NCI-H82 treated with DMSO at 0.1 percent for 48 hours (cell line): ENCODE measurements around the gene DRD3.

Source experiments
- DNase-seq: peaks from one replicate; lab custom pipeline; 2025; ENCODE audit not compliant: unreplicated experiment; lab: John Stamatoyannopoulos, UW

Gene DRD3

DNA sequence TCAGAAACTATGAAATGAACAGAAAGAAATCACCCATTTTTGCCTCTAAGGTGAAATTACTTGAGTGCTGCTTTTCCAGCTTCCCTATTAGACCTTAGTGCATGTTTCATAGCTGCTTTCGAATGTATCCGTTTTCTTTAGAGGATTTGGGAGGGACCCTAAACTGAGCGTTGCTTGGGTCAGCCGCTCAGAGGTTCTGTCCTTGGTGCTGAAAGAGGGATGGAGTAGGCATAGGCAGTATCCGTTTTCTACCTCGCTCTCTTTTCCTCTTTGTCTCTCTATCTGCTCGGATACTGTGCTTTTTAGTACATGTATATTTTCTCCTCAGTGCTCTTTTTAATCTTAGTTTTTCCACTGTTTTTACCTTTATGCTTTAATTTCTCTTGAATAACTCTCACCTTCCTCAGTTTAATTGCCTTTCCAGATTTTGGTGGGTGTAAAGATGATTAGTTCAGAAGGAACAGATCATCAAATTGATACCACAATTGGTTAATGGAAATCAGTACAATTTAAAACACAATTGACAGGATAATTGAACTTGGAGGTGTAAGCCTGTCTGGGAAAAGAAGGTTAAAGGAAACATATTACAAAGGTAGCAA lies at the start of gene DRD3:
DRD3 (minus strand) TSS at position 283 of the 599 bp plus-strand sequence. CDS start 7,060 bp downstream, outside the sequence.
- DNase-seq: no peak

DNA sequence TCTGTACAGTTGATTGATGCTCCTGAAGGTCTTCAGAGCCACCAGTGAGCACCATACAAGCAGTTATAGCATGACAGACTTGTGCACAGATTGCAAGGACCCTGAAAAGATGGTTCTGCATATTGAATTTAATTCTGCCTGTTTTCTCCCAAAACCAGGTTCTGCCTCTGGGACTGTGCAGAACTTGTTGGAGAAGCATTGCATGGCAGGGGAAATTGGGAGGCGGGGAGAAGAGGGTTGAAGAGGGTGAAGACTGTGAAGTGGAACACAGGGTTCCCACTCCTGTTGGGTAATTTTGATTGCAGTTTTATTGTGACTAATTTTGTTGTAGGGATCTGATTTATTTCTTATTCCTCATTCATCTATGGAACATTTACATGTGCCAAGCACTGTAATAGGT lies 48.2 kb upstream of the DRD3 start:
- DNase-seq: no peak

DNA sequence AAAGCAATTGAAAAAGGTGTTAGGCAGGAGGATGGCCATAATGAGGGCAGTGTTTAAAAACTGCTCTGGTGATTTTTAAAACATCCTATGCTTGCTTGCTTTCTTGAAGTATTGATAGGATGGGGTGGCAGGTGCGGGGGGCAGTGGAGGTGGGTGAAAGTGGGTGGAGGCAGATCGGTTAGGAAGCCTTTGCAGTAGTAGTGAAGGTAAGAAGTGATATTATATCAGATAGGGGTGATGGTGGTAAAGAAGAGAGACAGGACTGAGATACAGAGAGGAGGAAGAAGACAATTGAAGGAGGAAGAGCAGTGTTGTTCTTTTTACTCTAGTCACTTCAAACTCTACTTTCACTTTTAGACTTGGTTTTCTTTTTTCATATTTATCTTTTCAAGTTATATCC lies 47.5 kb upstream of the DRD3 start:
- DNase-seq: no peak

DNA sequence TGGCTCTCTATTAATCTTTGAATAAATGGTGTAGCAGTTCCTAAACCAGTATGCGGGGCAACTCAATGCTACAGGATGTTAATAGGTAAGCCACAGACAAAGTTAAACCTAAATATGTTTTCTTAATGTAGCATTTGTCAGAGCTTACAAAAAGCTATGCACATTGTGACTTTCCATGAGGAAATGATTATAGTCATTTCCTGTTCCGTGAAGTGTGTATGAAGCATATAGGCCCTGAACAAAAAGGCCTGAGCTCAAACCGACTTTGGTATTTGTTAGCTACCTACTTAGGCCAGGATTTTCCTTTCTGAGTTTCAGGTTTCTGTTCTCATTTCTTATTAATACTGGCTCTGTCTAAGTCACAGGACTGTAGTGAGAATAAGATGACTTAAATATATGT lies 44.3 kb upstream of the DRD3 start:
- no peak for DNase-seq

DNA sequence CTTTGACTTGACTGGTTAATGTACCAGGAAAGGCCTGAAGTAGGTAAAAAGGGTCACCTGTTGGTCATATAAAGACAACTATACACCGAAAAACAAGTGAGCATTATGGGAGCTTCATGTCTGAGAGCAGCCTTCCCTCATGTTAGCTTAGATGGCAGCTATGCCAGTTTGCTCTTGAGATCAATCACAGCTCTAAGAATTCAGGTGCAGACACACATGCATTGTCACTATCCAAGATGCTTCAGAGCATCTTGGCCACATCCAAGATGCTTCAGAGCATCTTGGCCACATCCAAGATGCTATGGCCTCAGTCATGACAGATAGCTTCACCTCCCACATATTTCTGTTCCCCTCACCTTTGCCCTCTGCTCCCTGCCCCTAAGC lies 43.0 kb upstream of the DRD3 start:
- no peak for DNase-seq

DNA sequence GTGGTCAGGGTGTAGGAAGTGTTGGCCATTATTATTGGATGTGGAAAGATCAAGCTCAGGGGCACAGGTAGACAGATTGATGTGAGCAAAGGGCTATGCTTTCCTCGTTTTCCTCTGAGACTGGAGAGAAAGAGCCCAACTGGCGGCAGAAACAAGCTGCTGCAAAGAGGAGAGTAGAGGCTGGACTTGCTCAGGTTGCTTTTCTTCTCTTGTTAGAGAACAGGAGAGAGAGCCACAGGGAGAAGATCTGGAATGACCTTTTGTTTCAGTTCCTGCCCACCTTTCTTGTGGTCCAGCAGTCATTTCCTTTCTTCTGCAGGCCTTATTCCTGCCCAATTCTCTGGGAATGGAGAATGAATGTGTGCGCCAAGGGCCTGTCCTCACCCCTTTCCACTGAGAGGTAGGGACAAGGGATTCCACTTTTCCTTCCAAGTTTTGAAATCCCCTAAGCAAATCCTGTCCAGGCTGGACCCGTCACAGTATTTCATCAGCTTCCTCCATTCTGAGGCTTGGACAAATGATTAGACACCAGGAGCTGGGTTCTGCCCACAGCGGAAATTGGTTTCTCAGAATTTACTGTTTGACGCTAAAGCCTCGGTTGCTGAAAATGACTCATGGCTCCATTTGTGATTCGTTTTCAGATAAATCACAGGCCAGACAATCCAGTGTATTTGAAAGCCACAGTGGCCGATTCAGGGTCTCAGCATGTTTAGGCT lies 42.5 kb upstream of the DRD3 start:
- no peak for DNase-seq

DNA sequence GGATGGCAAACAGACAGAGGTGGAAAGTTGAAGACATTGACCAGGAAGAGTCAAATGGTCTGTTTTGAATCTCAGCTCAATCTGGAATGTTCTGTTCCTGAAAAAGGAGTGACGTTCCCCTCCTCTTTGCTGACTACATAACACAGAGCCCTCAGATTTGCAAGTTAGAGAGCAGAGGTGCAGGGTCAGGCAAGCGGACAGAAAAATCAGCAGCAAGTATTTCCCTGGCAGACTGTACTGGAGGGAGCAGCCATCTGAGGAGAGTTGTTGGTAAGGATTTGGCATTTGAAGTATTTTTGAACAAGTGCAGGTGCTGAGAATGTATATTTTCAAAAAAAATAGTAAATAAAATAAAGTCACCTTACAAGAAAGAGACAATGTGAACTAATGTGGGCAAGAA lies 40.9 kb upstream of the DRD3 start:
- DNase-seq: no peak

DNA sequence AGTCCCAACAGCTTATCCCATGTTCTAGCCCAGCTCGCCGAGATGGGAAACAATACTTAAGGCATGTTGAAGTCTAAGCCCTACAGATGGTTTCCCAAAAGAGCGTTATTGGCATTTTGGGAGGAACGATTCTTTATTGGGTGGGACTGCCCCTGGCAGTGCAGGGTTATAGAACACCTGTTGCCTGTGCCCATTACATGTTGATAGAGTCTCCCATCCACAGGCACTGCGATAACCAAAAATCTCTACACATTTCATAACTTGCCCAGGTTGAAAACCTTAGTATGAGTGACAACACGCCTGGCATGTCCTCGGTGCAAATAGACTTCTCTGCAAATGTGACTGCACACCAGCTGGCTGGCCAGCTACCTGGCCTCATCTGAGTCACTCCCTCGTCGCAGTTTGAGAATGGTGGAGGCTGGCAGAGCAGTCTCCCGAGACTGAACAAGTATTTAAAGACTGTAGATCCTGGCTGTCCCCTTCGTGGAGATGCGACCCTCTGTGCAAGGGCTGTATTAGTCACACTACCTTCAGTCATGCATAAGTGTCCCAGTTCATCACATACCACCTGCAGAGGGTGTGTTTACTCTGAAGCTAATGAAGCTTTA lies 39.8 kb upstream of the DRD3 start:
- no peak for DNase-seq

DNA sequence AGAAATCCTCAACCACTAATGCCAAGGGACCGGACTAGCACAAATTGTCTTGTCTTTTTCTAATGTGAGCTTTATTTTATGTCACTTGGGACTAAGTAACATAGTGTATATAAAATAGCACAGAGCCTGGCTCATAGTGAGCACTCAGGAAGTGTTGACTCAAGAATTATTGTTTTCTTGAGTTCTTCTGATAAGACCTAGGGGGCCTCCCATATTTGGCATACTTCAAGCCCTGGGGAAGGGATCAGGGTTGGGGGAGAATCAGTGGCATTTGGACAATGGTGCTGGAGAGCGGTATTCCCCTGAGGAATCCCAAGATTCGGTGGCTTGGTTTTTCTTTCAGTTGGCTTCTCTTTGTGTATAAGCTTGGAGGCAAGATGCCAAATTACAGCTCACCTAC lies 39.2 kb upstream of the DRD3 start:
- DNase-seq: no peak

DNA sequence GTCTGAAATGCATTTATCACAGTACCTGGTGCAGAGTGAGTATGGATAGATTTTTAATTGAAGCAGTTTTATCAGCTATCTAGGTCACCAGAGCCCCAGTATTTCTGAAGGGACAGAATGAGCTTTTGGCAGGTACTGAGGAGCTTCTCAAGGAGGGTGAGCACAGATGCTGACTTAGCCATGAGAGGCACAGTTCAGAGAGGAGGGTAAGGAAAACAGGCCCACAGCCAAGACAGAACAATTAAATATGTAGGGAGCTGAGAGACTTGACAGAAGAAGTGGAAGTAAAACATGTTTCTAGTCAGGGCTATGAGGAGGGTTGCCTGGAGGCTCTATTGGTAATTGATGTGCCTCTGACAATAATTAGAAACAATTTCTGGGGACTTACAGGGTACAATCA lies 38.4 kb upstream of the DRD3 start:
- no peak for DNase-seq

DNA sequence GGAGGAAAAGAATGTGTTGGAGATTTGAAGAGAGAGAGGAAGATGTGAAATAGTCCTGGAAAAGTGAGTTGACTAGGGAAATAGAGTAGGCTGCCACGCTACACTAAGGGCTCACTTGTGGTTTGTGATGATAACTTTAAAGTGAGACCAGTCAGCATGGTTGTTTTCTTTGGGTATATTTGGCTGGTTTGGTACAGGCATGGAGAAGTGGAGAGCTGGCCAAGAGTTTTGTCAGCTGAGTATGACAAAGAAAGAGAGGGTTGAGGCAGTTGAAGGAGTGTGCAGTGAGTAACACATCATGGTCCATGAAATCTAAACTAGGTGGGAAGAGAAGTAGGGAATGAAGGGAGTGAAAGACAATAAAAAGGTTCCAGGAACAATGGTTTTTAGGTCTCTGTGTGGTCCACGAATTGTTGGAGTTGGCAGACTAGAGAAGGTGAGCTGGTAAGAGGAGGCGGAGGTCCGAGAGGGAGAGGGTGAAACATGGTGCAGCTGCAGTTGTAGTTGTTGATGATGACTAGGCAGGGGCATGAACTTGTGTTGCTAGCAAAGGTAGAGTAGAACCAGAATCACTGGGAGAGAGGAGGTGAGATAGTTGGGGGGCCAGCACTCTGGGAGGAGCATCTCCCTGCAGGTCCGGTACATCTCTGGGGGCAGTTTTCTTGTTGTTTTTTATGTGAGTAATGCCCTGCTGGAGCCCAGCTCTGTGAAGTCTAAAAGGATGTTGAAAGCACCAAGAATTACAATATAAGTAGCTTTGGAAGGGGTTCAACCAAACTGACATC lies 37.5 kb upstream of the DRD3 start:
- DNase-seq: no peak

DNA sequence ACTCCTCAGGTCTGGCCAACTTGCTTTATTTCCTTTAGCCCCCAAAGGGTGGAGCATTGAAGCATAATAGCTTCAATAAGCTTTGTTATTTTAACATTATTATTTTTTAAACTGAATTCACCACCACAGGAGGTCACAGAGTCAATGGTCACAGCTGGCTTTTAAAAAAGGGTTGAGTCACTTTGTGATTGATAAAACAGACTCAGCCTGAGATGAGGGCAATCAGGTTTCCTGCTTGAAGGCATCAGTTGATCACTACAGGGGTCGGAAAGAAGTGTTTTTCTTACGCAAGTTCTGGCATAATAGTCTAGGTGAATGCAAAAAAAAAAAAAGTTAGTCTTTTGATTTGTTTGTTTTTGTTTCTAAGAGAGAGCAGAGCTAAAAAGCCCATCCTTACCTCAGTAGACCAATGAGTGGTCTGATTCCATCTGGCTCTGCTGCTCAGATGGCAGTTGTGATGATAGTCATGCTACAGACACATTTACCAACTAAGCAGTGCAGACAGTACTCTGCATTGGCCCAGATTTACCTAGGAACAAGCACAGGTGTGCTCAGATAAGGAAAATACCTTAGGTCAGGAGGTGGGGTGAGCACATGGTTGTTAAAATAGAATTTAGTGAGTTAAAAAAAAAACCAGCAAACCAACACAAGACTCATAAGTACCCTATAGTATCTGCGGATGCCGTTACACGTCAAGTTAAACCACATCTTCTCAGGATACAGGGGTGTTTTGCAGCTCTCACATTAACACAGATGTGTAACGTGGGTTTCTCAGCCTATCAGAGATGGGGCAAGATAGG lies 35.9 kb upstream of the DRD3 start:
- no peak for DNase-seq

DNA sequence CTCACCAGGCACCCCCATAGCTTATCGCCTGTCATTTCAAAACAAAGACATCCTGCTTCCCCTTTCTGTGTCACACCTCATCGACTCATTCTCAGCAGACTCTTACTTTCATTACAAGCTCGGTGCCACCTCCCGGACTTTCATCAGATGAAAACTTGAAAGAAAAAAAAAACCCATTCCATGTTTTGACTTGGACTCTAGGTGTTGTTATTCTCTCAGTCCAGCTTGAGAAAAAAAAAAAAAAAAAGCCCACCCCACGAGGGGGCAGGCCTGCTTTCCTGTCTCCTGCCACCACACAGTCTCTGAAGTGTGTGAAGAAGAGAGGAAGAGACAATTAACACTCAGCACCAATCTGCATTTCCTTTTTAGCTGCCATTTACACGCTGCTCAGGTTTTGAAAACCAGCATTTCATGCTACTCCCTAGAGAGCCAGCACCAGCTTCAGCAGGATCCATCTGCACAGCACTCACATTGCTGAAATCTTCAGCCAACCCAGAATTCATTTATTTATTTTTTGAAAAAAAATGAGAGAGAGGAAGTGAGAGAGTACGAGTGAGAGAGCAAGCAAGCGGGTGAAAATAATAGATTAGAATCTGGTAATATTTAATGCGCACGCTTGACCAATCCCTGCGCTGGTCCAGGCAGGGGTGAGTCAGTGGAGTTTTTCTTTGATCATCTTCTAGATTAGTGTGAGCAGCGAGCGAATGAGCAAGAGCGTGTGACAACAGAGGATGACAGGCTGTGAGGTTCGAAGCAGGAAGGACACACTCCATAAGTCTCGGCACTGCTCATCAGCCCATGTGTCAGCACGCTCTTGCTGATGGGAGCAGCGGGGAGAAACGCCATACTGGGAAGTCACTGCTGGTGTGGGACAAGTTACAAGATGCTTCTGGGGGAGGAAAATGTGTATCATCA lies 35.0 kb upstream of the DRD3 start:
- no peak for DNase-seq

DNA sequence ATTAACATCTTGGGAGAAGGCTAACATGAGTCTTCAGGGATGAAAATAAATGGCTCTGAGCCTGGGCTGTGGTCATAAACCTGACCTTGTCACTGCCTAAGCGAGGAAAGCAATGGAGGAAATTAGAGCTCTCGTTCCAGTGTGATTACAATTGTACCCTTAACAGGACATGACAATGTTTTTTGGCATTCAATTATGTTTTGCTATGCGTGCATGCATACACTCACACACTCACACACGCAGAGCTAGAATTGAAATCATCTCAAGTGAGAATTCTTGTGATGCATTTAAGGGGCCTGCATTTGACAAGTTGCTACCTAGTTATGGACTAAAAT lies 34.4 kb upstream of the DRD3 start:
- no peak for DNase-seq

DNA sequence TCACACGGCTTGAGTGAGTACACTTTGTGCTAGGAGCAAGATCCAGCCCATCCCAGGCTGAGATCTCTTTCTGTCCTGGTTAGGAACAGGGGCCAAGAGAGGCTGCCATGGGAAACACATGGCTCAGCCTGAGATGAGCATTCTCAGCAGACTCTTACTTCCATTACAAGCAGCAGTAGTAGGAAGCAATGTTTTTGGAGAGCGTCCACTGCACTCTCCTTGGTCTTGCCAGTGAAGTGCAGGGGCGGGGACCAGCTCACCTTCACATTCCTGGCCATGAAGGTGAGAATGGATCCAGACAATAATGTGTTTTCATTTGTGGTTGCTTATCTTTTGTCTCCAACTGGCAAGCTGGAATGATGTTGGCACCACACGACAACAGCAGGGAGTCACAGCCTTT lies 33.8 kb upstream of the DRD3 start:
- no peak for DNase-seq

DNA sequence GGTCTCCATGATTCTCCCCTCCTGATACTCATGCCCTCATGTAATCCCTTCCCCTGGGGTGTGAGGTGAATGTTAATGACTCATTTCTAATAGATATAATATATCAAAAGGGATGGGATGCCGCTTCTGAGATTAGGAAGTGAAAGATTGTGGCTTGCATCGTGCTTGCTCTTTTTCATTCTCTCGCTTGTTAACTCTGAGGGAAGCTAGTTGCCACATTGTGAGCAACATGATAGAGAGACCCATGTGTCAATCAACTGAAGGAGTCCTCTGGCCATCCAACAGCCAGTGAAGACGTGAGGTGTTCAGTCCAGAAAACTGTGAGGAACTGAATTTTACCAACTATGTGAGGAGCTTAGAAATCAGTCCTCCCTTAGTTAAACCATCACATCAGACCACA lies 28.9 kb upstream of the DRD3 start:
- no peak for DNase-seq

DNA sequence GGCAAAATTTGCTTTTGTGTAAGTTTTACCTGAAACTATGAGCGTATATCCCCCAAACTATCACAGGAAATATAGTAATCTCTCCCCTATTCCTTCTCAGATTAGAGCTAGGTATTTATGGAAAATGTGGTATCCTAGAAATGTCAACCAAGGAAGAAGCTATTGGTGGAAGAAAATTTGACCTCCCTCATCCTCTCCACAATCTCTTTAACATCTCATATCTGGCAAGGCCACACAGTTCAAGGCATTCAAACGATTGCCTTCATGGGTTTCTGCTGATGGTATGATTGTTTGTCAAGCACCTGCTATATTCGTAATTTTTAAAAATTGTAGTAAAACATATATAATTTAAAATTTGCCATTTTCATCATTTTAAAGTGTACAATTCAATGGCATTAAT lies 27.5 kb upstream of the DRD3 start:
- DNase-seq: no peak

DNA sequence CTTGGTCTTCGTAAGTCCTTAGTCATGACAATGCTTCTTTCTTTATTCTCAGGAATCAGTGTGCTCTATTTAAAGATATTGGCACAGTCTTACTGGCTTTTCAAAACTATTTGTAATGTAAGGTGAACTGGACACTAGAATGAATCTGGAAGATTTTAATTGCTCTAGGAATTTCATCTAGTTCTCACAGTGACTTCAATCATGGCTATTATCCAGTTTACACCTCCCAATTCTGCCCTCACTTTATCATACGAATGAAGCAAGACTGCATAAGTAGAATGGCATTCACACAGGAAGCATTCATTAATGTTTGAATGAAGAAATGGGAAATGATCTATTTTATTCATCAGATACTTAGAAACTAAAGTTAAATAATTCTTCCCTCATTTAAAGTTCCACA lies 26.7 kb upstream of the DRD3 start:
- DNase-seq: no peak

DNA sequence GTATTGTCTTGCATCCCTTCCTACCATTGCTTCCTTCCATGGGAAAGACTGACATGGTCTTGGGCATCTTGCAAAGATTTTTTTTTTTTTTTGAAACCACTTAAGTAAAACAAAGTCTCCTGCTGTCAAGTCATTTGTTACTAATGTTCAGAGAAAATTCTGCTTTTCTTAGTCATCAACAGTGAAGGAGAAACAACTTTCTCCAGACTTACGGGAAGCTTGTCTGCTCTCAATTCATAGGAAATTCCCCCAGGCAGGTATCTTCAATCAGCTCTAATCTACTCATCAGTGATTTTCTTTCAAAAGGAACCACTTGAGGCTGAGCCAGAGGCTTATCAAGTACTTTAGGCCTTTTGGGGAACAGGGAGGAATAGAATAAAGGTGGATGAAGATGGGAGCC lies 15.9 kb upstream of the DRD3 start:
- no peak for DNase-seq

DNA sequence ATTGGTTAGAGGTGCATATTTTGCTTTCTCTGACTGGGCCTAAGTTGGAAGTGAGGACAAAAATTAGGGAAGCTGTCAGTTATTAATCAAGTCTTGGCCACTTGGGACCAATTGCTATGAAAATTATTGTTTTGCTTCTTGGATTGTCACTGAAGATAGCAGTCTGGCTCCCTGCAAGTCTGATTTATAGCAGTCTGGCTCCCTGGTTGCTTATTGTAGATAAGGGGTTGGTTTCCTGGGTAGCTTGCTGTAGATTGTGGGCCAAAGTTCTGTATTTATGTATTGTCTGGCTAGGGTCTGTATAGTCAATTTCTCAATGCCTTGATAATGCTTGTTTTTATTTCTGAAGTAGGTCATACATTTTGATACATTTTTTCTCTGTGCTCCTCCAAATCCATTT lies 13.3 kb upstream of the DRD3 start:
- no peak for DNase-seq
